SK-N-SH (cell line): ENCODE measurements around the gene MIDN. TPM values are rescaled to one million over a fixed set of nuclear protein-coding genes. Genes with fewer than 3 reads are reported as not detected.

Experiments
- CTCF ChIA-PET: fragments of 300-600, 350-600 bp; formaldehyde crosslinking; extraction: SDS; loops from one replicate; lab custom pipeline; 2021; lab: Yijun Ruan, JAX
- POLR2A ChIA-PET: fragments of 350-600 bp; sonication (Branson Sonifier 250); formaldehyde crosslinking; extraction: SDS; loops from one replicate; lab custom pipeline; 2020; ENCODE audit warnings: antibody characterized with exemption, inconsistent platforms; lab: Yijun Ruan, JAX
- DNase-seq: peaks from one replicate; pipeline ENCODE4 v3.0.0; 2012
- H2AFZ ChIP-seq: fragments of 200-600 bp; sonication (generic); 2 replicates; pipeline ENCODE4 v1.8.1; 2016; ENCODE audit warnings: antibody characterized with exemption, mild to moderate bottlenecking, low read depth
- H3F3A ChIP-seq: fragments of 200-600 bp; sonication (generic); replicated peaks from 2 replicates; pipeline ENCODE3; 2016; ENCODE audit warnings: antibody characterized with exemption, mild to moderate bottlenecking; ENCODE audit not compliant: insufficient read depth
- H3K27ac ChIP-seq, 2 experiments: fragments of 200-500 bp in 1 of 2; fragments of 200-600 bp in 1 of 2; sonication (Bioruptor generic) in 1 of 2; sonication (generic), shearing (Covaris generic) in 1 of 2; 2 replicates each; pipeline versions ENCODE4 v1.5.1 to v1.6.1; 2014 to 2016; ENCODE audit warnings: low read depth in 2 of 2, inconsistent platforms in 1 of 2, low read length in 1 of 2, mild to moderate bottlenecking in 1 of 2, mixed read lengths in 1 of 2
- H3K27me3 ChIP-seq: fragments of 200-600 bp; sonication (generic), shearing (Covaris generic); 2 replicates; pipeline ENCODE4 v1.6.1; 2016; ENCODE audit warnings: mixed run types; ENCODE audit not compliant: insufficient read depth
- H3K36me3 ChIP-seq, 2 experiments: fragments of 200-500 bp in 1 of 2; fragments of 200-600 bp in 1 of 2; sonication (Bioruptor generic) in 1 of 2; sonication (generic) in 1 of 2; replicated peaks in 1 of 2; 2 replicates each; pipeline versions ENCODE3 to v1.5.1; 2014 to 2016; ENCODE audit warnings: low read length in 1 of 2, mild to moderate bottlenecking in 1 of 2; ENCODE audit not compliant: insufficient read depth in 2 of 2, control insufficient read depth in 1 of 2
- H3K4me1 ChIP-seq, 2 experiments: fragments of 200-500 bp in 1 of 2; fragments of 200-600 bp in 1 of 2; sonication (Bioruptor generic) in 1 of 2; sonication (generic), shearing (Covaris generic) in 1 of 2; 2 replicates each; pipeline versions ENCODE4 v1.5.1 to v1.6.1; 2014 to 2016; ENCODE audit warnings: low read depth in 1 of 2, low read length in 1 of 2, mixed run types in 1 of 2; ENCODE audit not compliant: insufficient read depth in 2 of 2, control insufficient read depth in 1 of 2
- H3K4me2 ChIP-seq: fragments of 200-600 bp; sonication (generic), shearing (Covaris generic); 2 replicates; pipeline ENCODE4 v1.6.1; 2017; ENCODE audit warnings: mixed run types
- H3K4me3 ChIP-seq, 2 experiments: fragments of 200-500 bp in 1 of 2; fragments of 200-600 bp in 1 of 2; sonication (Bioruptor generic) in 1 of 2; sonication (generic), shearing (Covaris generic) in 1 of 2; 2 replicates each; pipeline versions ENCODE4 v1.5.1 to v1.8.1; 2014 to 2016; ENCODE audit warnings: low read depth in 2 of 2, inconsistent platforms in 1 of 2, low read length in 1 of 2, mild to moderate bottlenecking in 1 of 2, mixed read lengths in 1 of 2, moderate library complexity in 1 of 2
- H3K79me2 ChIP-seq: fragments of 200-600 bp; sonication (generic); 2 replicates; pipeline ENCODE4 v1.8.1; 2017; ENCODE audit warnings: mild to moderate bottlenecking; ENCODE audit not compliant: insufficient read depth
- H3K9ac ChIP-seq: fragments of 200-600 bp; sonication (generic); 2 replicates; pipeline ENCODE4 v1.6.1; 2017; ENCODE audit warnings: mixed run types
- H3K9me2 ChIP-seq: fragments of 200-600 bp; sonication (generic); 2 replicates; pipeline ENCODE4 v1.6.1; 2017; ENCODE audit warnings: mixed run types
- H3K9me3 ChIP-seq: fragments of 200-600 bp; sonication (generic); 2 replicates; pipeline ENCODE4 v1.6.1; 2017; ENCODE audit warnings: mixed run types, mild to moderate bottlenecking, moderate library complexity
- H4K20me1 ChIP-seq: fragments of 200-600 bp; sonication (generic); 2 replicates; pipeline ENCODE4 v1.6.1; 2017; ENCODE audit warnings: mild to moderate bottlenecking, mixed run types; ENCODE audit not compliant: insufficient read depth
- ELF1 ChIP-seq: IDR thresholded peaks from 2 replicates; pipeline ENCODE4 v1.4.0; 2012
- EZH2phosphoT487 ChIP-seq: fragments of 200-600 bp; sonication (generic); IDR thresholded peaks from 2 replicates; pipeline ENCODE4 v1.6.1; 2017; ENCODE audit warnings: low read depth, mixed run types, mild to moderate bottlenecking, antibody characterized with exemption, moderate library complexity, borderline replicate concordance
- FOSL2 ChIP-seq: IDR thresholded peaks from 2 replicates; pipeline ENCODE4 v1.4.0; 2012; ENCODE audit warnings: low read depth, mild to moderate bottlenecking, moderate library complexity, borderline replicate concordance
- FOXJ3 ChIP-seq: sonication (generic); formaldehyde crosslinking; IDR thresholded peaks from 2 replicates; pipeline ENCODE4 v1.5.1; 2020; ENCODE audit warnings: mild to moderate bottlenecking, missing genetic modification reagents
- FOXM1 ChIP-seq: IDR thresholded peaks from 2 replicates; pipeline ENCODE4 v1.4.0; 2012; ENCODE audit warnings: low read depth, mild to moderate bottlenecking
- GATA2 ChIP-seq: sonication (generic); formaldehyde crosslinking; IDR thresholded peaks from 2 replicates; pipeline ENCODE4 v1.5.0; 2020; ENCODE audit warnings: mild to moderate bottlenecking, missing genetic modification reagents
- MAX ChIP-seq: IDR thresholded peaks from 2 replicates; pipeline ENCODE4 v1.4.0; 2012; ENCODE audit warnings: low read depth
- MXI1 ChIP-seq: IDR thresholded peaks from 2 replicates; pipeline ENCODE4 v1.6.1; 2012; ENCODE audit warnings: mild to moderate bottlenecking, low read depth, low read length, improper control_type of control experiment
- NRF1 ChIP-seq: IDR thresholded peaks from 2 replicates; pipeline ENCODE4 v1.6.1; 2012; ENCODE audit warnings: low read depth, mild to moderate bottlenecking, low read length
- PBX3 ChIP-seq: IDR thresholded peaks from 2 replicates; pipeline ENCODE4; 2012
- POLR2AphosphoS5 ChIP-seq: IDR thresholded peaks from 2 replicates; pipeline ENCODE4 v1.6.1; 2012; ENCODE audit warnings: low read depth, low read length
- REST ChIP-seq: IDR thresholded peaks from 2 replicates; pipeline ENCODE4 v1.6.1; 2012; ENCODE audit warnings: mild to moderate bottlenecking, low read depth, low read length, moderate library complexity
- SMC3 ChIP-seq: IDR thresholded peaks from 2 replicates; pipeline ENCODE4 v1.6.1; 2012; ENCODE audit warnings: low read depth, low read length, improper control_type of control experiment
- USF1 ChIP-seq: IDR thresholded peaks from 2 replicates; pipeline ENCODE4 v1.4.0; 2012; ENCODE audit warnings: low read depth, borderline replicate concordance
- USF2 ChIP-seq: fragments of 150-350 bp; IDR thresholded peaks from 2 replicates; pipeline ENCODE4 v1.6.1; 2017; ENCODE audit warnings: antibody characterized with exemption, low read length, low read depth, borderline replicate concordance
- YY1 ChIP-seq: IDR thresholded peaks from 2 replicates; pipeline ENCODE4 v1.4.0; 2012; ENCODE audit warnings: low read depth, mild to moderate bottlenecking
- WGBS: methylation state at CpG from one replicate; pipeline ENCODE4 v1.1.6; 2017; ENCODE audit warnings: low lambda C conversion rate; 5-methylcytosine and 5-hydroxymethylcytosine counted together
- polyA plus RNA-seq, 3 experiments: library from polyadenylated mRNA; depleted of rRNA; stranded (reverse); fragments of >200 nt; gene quantifications; 2 replicates each; pipeline ENCODE4 v1.2.3, GENCODE V29; 2012

MIDN gene
- polyA plus RNA-seq, 1 of the 3 experiments (the other 2 are of a cell fraction) = 13.9 TPM

- POLR2A ChIA-PET = no interaction called here
- no peak for DNase-seq
- Histone ChIP-seq H3F3A (peaks cover 11% of the 10 kb centered on the region), H3K4me1 (peaks cover 0 to 8% of the 10 kb centered on the region in 2 experiments; a peak in 1 of 4 replicates), H3K79me2 (no peaks in the 10 kb centered on the region), H3K27ac (no peak overlapping the region), H3K9me2 (no peaks in the 10 kb centered on the region), H2AFZ (no peak overlapping the region), H3K4me3 (no peak overlapping the region), H3K4me2 (no peak overlapping the region), H3K9me3 (no peaks in the 10 kb centered on the region), H4K20me1 (no peaks in the 10 kb centered on the region), H3K9ac (no peak overlapping the region), H3K36me3 (no peaks in the 10 kb centered on the region), H3K27me3 (no peaks in the 10 kb centered on the region)
- WGBS = 93% methylated on average over 22 of the region's 41 CpGs
- TF ChIP-seq YY1 (no peak), PBX3 (no peak), USF1 (no peak), SMC3 (no peak), EZH2phosphoT487 (no peak), MAX (no peak), FOSL2 (no peak), GATA2 (CRISPR knock-in tag) (no peak), REST (no peak), MXI1 (no peak), NRF1 (no peak), FOXJ3 (no peak), ELF1 (no peak), FOXM1 (no peak), POLR2AphosphoS5 (no peak), USF2 (no peak)
- CTCF ChIA-PET = no interaction called here
These were observed 40.7 kb downstream of the MIDN start for GRCh38 chr19:1288833-1289685.
